ENCODE results near the gene SLN.
"Not testable (repeated sequence)": the region's sequence is repeated elsewhere in the genome, so short reads cannot be mapped to it uniquely, and the experiment has no call there.

The SLN gene

DNA sequence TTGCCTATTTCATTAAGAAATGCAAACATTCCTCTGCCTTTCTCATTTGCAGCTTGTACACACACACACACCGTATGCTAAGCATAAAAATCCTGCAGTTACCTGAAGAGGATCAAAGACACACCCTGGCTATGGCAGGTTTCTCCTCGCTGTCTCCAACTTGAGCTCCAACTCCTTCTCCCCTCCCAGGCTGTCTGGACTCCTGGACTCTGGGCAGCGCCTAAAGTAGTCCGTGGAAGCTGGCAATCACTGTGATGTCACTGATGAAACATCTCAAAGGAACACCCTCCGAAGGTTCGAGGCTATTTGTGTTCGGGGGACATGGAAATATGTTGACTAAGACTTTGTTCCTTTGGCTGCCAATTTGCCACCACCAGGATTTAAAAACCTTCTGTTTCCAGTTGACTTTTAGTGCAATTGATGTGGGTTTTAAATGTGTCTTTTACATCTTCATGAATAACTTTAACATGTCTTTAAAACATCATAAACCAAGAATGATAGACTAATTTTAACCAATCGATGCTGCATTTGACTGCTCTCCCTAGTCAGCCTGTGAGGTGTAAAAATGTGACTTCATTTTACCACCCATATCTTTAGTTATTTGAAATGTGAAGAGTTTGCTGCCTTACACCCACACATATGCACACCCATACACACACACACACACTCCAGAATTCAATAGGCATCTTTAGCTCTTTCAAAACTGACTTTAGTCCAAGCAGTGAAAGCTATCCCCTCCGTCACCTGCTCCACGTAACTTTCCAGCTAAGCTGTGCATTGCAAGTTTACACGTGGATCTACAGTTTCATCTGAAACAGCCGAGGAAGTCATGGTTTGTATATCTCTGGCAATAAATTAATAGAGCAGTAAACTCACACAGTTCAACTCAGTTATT lies at the start of gene SLN:
Gene SLN, minus strand, starts transcription at position 196 of the 895 bp plus-strand sequence.
- no peak for DNase-seq (ENCODE audit: low read depth in 3 of 3)

DNA sequence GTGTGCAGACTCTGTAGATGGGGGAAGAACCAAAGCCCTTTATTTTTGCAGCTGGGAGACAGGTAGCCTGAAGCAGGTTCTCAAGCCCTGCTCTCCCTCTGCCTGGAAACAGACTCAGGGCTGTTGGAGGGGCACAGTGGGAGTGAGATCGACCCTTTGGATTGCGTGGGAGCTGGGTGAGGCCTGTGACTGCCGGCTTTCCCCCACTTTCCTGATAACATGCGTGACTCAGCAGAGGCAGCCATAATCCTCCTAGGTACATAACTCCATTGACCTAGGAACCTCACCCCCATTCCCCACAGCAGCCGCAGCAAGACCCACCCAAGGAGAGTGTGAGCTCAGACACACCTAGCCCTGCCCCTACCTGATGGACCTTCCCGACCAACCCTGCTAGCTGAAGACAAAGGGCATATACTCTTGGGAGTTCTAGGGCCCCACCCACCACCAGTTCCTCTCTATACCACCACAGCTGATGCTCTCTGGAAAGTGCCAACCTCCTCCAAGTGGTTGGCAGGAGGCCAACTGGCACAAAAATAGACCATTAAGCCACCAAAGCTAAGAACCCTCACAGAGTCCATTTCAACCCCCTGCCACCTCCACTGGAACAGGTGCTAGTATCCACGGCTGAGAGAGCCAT lies 47.0 kb upstream of the SLN start:
- not testable (repeated sequence) for DNase-seq (ENCODE audit: low read depth in 3 of 3)

DNA sequence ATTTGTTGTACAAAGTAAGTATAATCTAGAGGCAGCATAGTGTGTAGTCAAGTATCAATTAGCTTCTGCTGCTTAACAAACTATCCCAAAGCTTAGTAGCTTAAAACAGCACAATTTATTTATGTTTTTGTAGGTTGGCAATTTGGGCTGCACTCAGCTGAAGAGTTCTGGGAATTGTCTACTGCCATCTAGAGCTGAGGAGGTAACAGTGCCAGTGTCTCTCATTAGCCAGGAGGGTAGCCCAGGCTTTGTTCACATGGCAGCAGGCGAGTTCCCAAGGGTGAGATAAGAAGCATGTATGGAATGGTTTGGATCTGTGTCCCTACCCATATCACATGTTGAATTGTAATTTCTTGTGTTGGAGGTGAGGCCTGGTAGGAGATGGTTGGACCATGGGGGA lies 45.8 kb upstream of the SLN start:
- no peak for DNase-seq (ENCODE audit: low read depth in 3 of 3)

DNA sequence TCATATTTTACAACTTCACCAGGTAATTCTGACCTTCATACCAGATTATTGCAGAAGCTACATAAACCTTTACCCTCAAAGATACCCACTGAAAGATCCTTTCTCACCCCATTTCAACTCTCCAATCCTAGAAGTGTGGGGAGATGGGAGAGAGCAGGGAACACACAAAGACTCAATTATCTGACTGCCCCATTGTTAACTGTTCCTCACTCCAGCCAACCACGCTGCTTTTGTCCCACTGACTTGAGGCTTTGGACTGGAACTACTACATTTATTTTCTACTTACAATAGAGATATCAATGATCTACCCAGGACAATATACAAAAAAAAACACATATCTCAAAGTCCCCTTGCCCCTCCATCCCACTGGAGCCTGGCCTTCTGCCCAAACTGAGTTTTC lies 44.7 kb upstream of the SLN start:
- no peak for DNase-seq (ENCODE audit: low read depth in 3 of 3)

DNA sequence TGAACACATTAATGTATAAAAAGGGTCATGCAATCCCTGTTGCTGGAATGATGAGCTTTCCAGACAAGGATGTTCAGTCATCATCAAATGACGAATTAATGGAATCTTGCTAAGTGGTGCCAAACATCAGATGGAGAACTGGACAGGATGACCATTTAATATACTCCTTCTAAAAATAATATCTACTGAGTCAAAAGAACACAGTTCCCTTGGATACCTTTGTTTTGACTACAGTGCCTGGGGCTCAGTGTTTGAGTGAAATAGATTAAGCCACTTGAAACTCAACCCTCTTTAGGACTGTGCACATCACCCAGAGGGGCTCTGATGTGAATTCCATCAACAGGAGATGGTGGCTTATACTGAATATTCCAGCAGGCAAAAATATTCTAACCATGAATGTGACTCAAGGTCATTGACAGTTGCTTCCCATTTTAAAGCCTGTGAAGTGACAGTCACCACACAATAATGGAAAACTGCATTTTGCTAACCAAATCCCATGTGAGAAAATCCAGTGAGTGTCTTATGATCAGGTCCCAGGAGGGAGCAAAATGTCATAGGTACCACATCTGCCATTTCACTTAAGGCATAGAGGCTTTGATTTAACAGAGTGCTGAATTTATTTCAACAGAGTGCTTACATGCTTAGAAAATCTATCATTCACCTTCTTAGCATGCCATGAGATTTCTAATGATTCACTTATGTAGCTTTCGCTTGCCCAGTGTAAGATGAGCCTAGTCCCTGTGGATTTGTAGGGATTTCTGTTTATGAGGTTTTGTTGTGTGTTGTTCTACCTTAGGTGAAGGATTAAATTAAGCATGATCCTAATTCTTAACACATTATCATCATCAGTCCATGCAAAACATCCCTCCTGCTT lies 41.3 kb upstream of the SLN start:
- DNase-seq (ENCODE audit: low read depth in 3 of 3): no peak

DNA sequence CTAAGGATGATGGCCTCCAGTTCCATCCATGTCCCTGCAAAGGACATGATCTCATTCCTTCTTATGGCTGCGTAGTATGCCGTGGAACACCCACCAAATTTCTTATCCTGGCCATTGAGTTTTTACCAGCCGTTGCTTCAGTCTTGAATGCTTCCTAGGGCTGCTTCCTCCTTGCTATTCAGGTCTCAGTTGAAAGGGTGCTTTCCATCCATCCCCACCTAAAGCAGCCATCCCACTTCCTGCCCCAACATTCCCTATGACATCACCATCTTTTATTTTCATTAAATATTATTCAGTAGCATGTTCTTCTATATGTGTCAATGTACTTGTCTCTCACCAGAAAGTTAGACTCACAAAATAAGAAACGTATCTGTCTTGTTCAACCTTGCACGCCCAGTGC lies 40.7 kb upstream of the SLN start:
- DNase-seq (ENCODE audit: low read depth in 3 of 3): no peak

DNA sequence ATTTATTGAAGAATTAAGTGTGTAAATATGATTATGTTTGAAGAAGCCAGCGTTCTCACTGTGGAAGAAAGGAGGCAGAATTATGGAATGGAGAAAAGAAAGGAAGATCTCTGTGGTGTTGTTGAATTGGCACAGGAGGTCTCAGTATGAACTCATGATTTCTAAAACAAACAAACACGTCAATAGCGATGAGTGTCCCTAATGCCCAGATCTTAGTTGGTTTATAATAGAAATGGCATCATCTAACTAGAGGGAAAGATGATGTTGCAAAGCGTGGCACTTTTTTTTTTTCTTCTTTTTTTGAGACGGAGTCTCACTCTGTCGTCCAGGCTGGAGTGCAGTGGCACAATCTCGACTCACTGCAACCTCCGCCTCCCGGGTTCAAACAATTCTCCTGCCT lies 39.2 kb upstream of the SLN start:
- no peak for DNase-seq (ENCODE audit: low read depth in 3 of 3)

DNA sequence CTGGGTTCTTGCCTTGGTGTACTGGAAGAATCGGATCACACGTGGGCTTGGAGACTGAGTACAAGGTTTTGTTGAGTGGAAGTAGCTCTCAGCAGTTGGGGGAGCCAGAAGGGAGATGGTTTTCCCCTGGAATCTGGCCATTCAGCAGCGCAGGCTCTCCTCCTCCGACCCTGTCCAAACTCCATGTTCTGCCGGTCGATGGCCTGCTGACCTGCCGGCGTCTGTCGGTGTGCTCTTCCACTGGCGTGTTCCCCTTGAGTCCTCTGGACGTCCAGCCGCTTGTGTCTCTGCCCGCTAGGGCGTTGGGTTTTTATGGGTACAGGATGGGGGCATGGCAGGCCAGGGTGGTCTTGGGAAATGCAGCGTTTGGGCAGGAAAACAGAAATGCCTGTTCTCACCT lies 38.5 kb upstream of the SLN start:
- DNase-seq (ENCODE audit: low read depth in 3 of 3): no peak

DNA sequence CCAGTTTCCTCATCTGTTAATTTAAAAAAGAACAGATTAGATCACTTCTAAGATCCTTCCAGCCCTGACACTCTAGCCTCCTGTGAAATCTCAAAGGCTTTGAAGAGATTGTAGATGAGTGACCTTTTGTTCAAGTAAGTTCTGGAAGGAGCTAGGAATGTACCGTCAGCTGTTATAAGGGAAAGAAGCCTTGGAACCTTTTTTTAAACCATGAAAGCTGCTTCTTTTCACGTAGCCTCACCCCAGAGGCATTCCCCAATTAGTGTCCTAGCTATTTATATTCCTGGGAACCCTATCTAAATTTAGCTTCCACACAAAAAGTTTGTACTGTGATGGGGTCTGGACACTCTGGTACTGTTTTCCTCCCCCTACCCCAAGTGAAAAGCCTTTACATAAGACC lies 35.8 kb upstream of the SLN start:
- DNase-seq (ENCODE audit: low read depth in 3 of 3): no peak

DNA sequence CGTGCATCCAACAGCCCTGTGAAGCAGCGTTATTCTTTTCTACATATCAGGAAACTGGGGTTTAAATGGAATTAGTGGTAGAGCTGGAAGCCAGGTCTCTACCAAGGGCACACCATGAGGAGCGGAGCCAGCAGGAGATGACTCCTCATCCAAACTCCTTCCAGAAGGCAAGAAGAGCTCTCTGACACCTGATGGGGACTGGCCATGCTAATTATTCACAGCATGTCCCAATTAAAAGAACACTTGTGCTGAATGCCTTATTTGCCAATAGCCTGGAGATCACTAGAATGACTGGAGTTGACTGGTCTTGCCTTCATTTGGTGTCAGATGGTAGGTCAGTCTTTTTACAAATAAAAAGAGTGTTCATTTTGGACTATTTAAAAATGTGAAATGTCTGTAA lies 32.9 kb upstream of the SLN start:
- DNase-seq (ENCODE audit: low read depth in 3 of 3): no peak

DNA sequence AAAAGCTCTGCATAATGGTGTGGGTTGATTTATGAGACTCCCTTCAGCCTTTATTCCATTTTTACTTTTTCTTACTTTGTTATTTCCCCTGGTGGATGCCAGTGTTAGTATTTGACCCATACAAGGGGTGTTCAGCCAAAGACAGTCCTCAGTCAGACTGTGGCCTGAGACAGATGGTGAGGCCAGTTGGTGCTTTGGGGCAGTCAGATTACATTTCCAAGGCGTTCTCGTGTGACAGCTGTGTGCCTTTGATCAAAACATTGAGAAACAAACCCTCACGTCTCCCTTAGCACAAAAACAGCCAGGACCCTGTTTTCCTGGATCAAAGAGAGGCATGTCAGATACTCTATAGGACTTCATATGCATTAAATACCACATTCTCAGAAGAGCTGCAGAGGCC lies 31.3 kb upstream of the SLN start:
- no peak for DNase-seq (ENCODE audit: low read depth in 3 of 3)

DNA sequence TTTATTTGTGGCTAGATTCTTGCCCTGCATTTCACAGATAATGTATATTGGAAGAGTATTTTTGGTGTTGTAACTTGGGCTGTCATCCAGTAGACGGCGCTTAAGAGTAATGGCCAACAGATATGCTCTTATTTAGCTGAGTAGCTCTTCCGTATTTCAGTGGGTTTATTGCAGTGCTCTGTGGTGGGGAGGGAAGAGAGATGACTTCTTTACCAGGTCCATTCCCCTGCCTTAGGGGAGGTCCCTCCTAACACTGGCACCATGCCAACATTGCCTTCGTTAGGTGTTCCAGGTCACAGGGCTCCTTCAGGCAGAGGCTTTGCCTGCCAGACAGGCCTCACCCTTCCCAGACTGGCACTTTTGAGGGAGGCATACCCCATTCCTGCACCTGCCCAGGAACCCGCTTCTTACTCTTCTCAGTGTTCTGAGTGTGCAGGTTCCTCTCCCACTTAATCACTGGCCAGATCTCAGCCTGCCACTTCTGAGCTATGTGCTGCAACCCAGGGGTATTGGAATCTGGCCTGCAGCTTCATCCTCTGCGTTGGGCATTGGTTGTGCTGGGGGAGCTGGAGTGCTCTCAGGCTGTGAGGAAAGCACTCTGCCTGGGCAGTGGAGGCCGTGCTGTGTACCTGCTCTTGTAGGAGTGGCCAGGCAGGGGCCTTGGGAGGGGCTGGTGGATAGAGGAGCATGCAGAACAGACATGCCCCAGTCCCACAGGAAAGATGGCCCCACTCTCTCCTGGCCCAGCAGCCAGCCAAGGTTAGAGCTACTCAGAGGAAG lies 29.4 kb upstream of the SLN start:
- no peak for DNase-seq (ENCODE audit: low read depth in 3 of 3)

DNA sequence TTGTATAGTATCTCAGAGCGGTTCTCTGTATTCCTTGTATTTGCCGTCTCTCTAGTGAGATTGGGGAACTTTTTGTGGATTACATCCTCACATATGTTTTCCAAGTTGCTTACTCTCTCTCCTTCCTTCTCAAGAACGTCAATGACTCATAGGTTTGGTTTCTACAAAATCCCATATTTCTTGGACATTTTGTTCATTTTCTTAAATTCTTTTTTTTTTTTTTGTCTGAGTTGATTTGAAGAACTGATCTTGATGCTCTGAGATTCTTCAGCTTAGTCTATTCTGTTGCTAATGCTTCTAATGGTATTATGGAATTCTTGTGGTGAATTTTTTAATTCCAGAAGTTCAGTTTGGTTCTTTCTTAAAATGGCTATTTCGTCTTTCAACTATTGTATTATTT lies 28.4 kb upstream of the SLN start:
- DNase-seq (ENCODE audit: low read depth in 3 of 3): no peak

DNA sequence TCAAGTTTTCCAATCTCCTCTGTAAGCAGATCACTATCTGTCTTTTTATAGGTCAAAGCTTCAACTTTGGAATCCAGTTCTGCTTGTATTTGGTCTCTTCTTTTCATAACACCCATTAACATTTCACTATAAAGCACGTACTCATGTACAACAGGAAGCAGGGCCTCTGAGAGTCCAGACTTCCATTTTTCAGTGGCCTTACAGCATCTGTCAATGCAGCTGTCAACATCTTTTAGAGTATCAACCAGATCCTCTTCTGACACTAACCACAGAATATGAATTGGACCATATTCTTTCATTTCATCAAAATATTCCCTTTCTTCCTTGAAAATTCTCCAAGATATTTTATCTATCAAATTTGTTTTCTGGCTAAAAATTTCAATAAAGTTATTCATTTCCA lies 24.7 kb upstream of the SLN start:
- no peak for DNase-seq (ENCODE audit: low read depth in 3 of 3)

DNA sequence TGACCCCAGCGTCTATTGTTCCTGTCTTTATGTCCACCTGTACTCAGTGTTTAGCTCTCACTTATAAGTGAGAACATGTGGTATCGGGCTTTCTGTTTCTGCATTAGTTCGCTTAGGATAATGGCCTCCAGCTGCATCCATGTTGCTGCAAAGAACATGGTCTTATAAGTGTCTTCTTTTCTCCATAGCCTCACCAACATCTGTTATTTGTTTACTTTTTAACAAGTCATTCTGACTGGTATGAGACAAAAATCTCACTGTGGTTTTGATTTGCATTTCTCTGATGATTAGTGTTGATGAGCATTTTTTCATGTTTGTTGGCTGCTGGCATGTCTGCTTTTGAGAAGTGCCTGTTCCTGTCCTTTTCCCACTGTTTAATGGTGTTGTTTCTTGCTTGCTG lies 21.7 kb upstream of the SLN start:
- DNase-seq (ENCODE audit: low read depth in 3 of 3): no peak

DNA sequence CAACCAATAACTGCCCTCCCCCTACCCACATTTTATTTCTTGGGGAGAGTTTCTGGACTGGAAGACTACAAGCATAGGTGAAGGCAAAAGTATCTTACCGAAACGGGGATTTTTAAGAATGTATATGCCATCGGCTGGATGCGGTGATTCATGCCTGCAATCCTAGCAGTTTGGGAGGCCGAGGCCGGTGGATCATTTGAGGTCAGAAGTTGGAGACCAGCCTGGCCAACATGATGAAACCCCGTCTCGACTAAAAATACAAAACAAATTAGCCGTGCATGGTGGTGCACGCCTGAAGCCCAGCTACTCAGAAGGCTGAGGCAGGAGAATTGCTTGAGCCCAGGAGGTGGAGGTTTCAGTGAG lies 20.8 kb upstream of the SLN start:
- DNase-seq (ENCODE audit: low read depth in 3 of 3): no peak

DNA sequence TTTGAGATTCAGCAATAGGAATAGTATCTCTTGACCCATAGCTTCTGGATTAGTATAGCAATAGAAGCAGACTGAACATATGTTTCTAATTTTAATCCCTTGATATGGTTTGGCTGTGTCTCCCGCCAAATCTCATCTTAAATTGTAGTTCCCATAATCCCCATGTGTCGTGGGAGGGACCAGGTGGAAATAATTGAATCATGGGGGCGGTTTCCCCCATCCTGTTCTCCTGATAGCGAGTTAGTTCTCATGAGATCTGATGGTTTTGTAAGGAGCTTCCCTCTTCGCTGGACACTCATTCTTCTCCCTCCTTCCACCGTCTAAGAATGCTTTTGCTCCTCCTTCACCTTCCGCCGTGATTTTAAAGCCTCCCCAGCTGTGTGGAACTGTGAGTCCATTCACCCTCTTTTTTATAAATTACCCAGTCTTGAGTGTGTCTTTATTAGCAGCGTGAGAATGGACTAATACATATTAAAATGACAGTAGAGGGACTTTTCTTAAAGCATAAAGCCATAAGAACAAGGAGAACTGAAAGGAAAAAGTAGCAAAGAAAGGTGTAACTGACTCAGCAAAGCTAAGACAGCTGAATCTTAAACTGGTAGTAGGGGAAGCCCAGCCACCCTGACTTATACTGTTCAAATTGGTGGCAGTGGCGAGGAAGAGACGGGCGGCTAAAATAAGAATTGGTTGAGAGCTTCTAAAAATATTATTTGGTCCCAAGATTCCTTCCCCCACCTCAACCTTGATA lies 20.3 kb upstream of the SLN start:
- no peak for DNase-seq (ENCODE audit: low read depth in 3 of 3)

DNA sequence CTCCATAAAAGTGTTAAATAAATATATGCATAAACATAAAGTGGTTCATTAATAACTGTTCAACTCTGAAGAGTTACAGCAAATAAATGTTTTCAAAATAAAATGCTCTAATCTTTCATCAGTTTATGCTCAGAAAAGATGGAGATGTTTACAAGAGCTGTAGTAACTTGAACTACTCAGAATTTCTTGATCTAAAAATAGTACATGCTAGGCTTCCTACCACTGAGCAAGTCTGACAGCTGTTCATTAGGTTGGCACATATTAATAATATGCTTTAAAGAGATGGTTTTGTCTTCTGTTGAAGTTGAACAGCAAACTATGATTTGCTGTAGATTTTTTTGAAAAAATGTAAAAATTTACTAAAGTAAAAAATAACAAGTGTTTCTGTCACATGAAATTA lies 10.8 kb upstream of the SLN start:
- DNase-seq (ENCODE audit: low read depth in 3 of 3): no peak

DNA sequence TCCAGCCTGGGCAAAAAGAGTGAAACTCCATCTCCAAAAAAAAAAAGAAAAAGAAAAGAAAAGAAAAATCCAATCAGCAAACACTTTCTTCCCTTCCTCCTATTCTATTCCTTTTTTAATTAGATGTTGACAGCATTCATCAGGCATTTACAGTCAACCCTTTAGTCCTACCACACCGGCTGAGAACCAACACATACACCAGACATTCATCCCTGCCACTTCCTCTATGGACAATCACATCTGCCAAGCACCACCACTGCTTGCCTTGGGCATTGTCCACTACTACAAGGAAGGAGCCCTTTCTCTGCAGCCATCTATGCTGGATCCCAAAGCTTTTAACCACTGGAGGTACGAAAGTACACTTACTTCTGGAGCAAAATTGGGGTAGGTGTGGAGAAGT lies 9.4 kb upstream of the SLN start:
- DNase-seq (ENCODE audit: low read depth in 3 of 3): no peak

DNA sequence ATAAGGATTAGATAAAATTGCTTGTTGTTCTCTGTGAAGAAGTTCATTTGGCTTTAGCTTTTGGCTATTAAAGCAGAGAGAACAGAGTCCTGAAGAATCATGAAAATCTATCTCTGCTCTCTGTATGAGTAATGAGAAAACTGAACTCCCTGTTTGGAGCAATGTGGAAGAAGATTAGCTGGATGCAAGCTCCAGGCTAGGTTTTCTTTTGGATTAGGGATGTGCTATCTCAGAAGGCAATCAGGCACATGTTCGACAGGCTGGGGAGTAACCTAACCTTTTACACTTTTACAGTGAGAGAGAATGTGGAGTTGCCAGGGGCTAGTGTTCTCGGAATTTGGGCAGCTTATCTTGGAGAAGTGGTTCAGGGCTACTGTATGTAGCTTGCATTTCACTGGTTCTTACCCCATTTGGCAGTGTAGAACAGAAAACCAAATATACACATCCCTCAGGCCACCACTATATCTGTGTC lies 8.5 kb upstream of the SLN start:
- DNase-seq (ENCODE audit: low read depth in 3 of 3): no peak

Data from stimulated activated CD4-positive, alpha-beta T cell treated with anti-CD3 and anti-CD28 coated beads, TNF-alpha, amount 100 ng/mL, for 24 hours (primary cell).